DMS 273 (cell line): ENCODE results near the gene SLC6A15.

Experiments used
- DNase-seq: peaks from one replicate; lab custom pipeline; 2025; ENCODE audit not compliant: unreplicated experiment; lab: John Stamatoyannopoulos, UW

Gene SLC6A15

DNA sequence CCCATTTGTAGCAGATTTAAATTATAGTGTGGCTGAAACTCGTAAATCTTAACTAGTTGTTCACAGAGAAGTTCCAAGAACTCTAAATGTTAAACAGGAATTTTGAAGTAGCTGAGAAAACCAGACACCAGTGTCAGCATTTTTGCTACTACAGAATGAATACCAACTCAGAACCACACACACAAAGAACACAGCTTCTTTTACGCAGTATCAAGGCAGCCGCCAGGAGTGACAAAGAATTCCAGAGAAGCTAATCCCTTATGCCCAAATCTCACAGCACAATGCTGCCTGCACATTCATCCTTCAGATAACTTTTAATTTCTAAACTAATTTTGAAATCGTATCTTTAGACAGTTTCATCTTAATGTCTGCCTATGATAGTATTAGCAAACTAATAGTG is 37.4 kb downstream of the SLC6A15 start:
- no peak for DNase-seq

- no peak for DNase-seq
Observed at GRCh38 chr12:84874825-84875139, 37.8 kb downstream of the SLC6A15 start.

GRCh38 chr12:84874125-84874824 is 38.3 kb downstream of the SLC6A15 start:
- DNase-seq = peak; percentile 73

DNA sequence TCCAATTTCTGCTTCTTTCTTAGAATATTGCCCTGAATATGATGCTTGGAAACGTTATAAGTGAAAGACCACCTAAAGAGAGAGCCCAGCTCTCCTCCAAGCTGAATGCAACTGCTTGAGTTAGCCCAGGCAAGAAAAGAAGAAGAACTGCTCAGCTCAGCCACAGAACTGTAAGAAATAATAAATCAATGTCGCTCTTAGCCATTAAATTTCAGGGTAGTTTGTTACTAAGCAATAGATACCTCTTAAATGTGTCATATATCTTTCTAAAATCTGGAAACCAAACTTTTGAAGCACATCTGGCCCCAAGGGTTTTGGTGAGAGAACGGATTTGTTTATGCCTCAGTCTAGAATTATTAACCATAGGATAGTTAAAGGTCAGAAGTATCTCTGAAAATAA is 50.4 kb downstream of the SLC6A15 start:
- no peak for DNase-seq

GRCh38 chr12:84860718-84861117 is 51.9 kb downstream of the SLC6A15 start:
- DNase-seq = no peak

- no peak for DNase-seq
Observed at GRCh38 chr12:84858796-84859195, 53.8 kb downstream of the SLC6A15 start.

GRCh38 chr12:84857525-84858208 is 54.9 kb downstream of the SLC6A15 start:
- DNase-seq = no peak

GRCh38 chr12:84856156-84856900 is 56.3 kb downstream of the SLC6A15 start:
- DNase-seq = no peak

GRCh38 chr12:84843593-84844144 is 68.9 kb downstream of the SLC6A15 start:
- no peak for DNase-seq

- peak; percentile 59 for DNase-seq
Observed at GRCh38 chr12:84842406-84843013, 70.1 kb downstream of the SLC6A15 start.

DNA sequence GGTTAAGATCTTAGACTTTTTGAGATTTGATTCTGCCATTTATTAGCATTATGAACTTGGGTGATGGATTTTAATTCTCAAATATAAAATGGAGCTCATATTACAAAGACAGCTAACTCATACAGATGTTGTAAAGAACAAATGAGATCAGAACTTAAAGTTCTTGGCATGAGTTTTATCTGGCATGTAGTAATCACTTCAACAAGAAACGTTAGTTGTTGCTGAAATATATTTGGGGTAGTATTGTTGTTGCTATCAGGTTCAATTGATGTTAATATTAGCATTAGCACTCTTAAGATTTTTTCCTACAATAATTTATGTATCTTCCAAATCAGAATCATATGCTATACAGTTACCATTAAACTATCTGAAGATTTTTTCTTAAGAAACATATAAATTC is 71.0 kb downstream of the SLC6A15 start:
- DNase-seq = no peak

GRCh38 chr12:84840356-84840755 is 72.2 kb downstream of the SLC6A15 start:
- no peak for DNase-seq

- no peak for DNase-seq
Observed at GRCh38 chr12:84826925-84827324, 85.7 kb downstream of the SLC6A15 start.

- DNase-seq = no peak
Observed at GRCh38 chr12:84825149-84825548, 87.5 kb downstream of the SLC6A15 start.

- DNase-seq = no peak
Observed at GRCh38 chr12:84822525-84822924, 90.1 kb downstream of the SLC6A15 start.

DNA sequence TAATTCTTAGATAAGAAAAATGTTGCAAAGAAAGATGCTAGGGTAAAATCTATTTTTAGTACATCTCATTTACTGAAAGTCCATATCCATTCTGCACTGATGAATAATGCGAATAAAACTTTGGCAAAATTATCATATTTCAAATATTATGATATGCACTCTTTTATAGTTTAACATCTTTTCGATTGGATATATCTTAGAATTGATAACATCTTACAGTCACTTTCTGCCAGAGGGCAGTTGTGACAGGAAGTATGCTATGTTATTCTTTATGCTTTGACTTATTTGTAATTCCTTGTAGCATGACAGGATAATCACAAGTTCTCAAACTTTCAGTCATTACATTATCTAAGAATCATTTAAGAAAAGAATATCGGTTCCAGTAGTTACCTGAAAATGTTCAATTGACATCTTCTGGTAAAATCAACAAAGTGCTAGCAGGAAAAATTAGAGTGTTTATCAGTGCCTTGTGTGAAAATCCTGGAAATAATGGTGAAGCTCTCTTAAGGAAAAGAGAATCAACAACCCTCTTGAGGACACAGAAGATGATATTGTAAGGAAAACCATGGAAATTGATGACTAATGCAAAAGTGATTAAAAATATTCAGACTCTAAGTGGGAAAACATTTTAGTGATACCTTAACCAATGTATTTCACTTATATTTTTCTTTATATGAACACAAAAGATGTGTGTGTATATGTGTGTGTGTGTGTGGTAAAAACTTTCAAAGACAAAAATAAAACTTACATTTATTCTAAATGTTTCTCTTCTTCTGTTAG is 95.5 kb downstream of the SLC6A15 start:
- no peak for DNase-seq

DNA sequence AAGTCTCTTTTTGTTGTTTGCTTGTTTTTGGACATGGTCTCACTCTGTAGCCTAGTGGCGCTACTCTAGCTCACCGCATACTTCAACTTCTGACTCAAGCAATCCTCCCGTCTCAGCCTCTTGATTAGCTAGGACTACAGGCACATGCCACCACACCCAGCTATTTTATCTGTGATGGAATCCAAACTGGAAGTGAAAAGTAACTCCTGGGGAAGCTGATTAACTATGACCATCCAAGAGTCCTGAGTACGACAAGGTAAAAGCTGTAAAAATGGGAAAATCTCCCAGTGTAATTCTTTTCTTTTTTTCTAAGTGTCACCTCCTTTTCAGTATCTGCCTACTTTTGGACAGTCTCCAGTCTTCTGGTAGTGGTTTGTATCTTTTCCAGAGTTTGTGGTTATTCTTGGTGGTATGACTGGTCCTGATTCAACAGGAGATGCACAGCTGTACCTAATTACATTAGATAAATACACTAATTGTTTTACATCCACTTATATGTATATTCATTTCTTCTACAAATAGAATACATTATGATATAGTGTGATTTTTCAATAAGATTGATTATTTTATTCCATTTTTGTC is 97.8 kb downstream of the SLC6A15 start:
- no peak for DNase-seq

GRCh38 chr12:84813780-84814663 is 98.6 kb downstream of the SLC6A15 start:
- DNase-seq = no peak

DNA sequence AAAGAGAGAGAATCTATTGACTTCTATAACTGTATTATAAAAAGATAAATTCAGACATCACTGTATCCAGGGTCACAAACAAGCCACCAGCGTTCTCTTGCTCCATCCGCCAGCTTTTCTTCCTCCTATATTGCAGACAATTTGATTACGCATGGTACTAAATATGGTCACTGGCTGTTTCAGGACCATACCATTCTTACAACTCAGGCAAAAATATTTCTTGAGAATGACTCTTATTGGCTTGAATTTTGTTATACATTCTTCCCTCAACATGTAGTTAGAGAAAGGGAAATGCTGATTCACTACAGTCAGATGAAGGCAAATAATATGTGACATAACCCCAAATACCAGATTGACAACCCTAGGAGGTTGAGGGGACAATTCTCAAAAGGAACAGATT is 101.3 kb downstream of the SLC6A15 start:
- no peak for DNase-seq
